NCI-H187 treated with DMSO at 0.1 percent for 48 hours (cell line): ENCODE results near the gene OR4M1.
"Not testable (repeated sequence)": the region's sequence is repeated elsewhere in the genome, so short reads cannot be mapped to it uniquely, and the experiment has no call there.

Experiments
- DNase-seq: peaks from one replicate; lab custom pipeline; 2025; lab: John Stamatoyannopoulos, UW

The OR4M1 gene

DNA sequence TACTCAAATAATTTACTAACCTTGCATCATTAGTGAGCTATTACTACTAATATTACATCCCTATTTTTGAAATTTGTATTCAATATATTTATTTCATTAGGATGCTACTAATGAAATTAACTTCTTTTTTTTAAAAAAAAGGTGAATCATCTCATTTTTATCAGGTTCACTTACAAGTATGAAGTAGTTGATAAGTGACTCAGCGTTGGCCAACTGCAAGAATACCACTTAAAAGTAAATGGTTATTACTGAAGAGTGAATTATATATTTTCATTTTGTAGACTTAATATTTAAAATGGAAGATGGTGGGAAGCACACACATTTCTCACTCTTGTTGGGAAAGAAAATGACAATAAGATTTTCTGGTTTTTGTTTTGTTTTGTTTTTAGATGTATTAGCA is 49.9 kb downstream of the OR4M1 start:
- DNase-seq: no peak

DNA sequence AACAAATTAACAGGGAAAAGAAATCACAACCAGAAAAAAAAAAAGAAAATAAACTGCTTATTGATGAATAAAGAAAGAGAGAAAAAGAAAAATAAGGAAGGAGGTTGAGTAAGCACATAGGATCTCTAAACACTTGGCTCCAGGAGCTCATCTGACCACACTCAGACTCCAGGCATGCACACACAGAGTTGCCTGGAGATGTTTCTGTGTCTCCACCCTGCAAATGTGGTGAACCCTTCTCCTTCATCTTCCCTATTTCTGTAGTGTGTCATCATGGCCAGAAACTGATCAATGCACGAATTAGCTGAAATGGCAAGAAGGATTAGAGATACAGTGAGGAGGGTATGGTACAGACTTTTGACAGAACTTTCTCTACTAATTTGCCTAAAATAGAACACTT is 50.5 kb downstream of the OR4M1 start:
- DNase-seq: no peak

DNA sequence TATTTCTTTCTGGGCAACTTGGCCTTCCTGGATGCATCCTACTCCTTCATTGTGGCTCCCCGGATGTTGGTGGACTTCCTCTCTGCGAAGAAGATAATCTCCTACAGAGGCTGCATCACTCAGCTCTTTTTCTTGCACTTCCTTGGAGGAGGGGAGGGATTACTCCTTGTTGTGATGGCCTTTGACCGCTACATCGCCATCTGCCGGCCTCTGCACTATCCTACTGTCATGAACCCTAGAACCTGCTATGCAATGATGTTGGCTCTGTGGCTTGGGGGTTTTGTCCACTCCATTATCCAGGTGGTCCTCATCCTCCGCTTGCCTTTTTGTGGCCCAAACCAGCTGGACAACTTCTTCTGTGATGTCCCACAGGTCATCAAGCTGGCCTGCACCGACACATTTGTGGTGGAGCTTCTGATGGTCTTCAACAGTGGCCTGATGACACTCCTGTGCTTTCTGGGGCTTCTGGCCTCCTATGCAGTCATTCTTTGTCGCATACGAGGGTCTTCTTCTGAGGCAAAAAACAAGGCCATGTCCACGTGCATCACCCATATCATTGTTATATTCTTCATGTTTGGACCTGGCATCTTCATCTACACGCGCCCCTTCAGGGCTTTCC is 54.4 kb downstream of the OR4M1 start:
- DNase-seq: not testable (repeated sequence)

DNA sequence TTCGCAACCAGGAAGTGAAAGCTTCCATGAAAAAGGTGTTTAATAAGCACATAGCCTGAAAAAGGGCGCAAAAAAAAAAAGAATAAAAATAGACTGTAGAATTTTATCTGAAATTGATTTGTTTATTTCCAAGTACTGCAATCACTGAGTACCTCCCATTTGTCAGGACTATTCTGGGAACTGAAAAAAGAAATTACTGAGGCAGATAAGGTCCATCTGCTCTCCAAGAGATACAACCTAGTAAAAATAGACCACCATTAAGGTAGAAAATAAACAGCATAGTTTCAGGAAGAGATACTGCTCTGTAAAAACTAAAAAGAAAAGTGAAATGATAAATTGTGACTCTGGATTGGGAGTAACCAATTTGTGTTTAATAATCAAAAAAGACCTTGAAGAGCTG is 55.0 kb downstream of the OR4M1 start:
- DNase-seq: no peak
